GM13977 (cell line): ENCODE data around the gene PIK3C2B.

ENCODE experiments used
- DNase-seq: peaks from one replicate; pipeline ENCODE4 v3.0.0; 2012; ENCODE audit warnings: low spot score
- in situ Hi-C: fragments of 300-500 bp; cut with MboI; formaldehyde crosslinking; loops from one replicate; pipeline ENCODE4 v1.12.0; 2022; ENCODE audit warnings: low sequenced_read_pairs, low pct_unique_long_range_greater_than_20kb, mixed read lengths, inconsistent platforms; ENCODE audit not compliant: unreplicated experiment
- TF ChIP-seq, protein P1 (sequence below): IDR thresholded peaks from 2 replicates; pipeline ENCODE4 v1.5.1; 2012; ENCODE audit warnings: mild to moderate bottlenecking, control low read depth; ENCODE audit not compliant: insufficient read depth; ENCODE audit errors: extremely low read depth, missing control alignments

The PIK3C2B gene

DNA sequence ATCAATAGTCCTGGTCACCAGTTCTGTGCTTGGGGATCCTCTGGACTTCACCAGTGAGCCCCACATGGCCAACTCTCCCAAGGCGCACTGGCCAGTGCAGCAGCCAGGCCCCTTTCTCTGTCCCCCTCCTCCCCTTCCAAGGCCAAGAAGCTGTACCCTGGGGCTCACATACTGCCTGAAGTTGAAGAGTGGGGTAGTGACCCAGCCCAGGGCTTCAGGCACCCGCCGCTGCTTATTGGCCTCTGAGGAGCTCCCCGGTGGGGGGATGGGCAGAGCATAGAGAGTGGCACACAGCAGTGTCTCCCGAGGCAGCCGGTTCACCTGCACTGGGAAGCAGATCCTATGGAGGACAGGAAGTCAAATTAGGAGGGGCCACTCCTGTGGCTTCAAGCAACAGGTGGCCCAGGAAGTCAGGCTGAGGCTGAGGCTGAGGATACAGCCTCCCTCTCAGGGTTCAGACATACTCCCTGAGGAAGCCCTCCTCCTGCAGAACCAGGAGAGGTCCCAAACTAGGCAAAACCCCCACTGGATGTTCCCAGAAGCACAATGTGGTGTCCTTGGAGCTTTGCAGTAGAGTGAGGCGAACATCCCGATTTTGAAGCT is 44.8 kb downstream of the PIK3C2B start:
- TF ChIP-seq, protein P1, sequence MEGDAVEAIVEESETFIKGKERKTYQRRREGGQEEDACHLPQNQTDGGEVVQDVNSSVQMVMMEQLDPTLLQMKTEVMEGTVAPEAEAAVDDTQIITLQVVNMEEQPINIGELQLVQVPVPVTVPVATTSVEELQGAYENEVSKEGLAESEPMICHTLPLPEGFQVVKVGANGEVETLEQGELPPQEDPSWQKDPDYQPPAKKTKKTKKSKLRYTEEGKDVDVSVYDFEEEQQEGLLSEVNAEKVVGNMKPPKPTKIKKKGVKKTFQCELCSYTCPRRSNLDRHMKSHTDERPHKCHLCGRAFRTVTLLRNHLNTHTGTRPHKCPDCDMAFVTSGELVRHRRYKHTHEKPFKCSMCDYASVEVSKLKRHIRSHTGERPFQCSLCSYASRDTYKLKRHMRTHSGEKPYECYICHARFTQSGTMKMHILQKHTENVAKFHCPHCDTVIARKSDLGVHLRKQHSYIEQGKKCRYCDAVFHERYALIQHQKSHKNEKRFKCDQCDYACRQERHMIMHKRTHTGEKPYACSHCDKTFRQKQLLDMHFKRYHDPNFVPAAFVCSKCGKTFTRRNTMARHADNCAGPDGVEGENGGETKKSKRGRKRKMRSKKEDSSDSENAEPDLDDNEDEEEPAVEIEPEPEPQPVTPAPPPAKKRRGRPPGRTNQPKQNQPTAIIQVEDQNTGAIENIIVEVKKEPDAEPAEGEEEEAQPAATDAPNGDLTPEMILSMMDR = no peak
- in situ Hi-C loops = loop anchor here (5.0 kb wide), 1 partner anchor 53 kb away; no protein-coding TSS in a partner anchor
- DNase-seq = no peak

DNA sequence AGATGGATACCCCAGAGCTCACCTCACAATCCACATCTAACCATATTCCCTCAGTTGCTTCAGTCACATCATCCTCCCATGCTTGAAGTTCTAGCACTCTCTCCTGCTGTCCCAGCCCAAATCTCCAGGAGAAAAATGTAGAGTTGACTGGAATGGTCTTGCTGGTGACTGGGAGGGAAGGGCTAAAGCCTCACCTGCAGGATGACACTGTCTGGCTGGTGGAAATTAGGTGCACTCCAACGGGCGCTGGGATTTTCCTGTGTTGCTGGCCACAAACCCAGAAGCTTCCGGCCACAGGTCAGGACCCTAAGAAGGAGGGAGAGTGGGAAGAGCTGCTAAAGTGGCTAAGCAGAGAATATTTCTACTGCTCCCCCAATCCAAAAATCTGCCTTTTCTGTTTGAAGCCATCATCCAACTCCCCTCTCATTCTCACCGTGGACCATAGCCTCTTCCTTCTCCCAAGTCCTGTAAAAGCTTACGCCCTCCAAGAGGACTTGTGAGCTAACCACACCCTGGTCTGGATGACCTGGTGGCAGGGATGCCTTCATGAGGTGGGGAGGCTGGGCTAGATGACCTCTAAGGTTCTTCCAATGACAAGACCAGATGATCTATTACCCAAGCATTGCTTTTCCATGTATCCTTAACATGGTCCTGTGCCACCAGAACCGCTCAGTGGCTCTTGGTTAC is 45.5 kb downstream of the PIK3C2B start:
- TF ChIP-seq, protein P1 = no peak
- in situ Hi-C loops = loop anchor here (5.0 kb wide), 1 partner anchor 53 kb away; no protein-coding TSS in a partner anchor
- no peak for DNase-seq

DNA sequence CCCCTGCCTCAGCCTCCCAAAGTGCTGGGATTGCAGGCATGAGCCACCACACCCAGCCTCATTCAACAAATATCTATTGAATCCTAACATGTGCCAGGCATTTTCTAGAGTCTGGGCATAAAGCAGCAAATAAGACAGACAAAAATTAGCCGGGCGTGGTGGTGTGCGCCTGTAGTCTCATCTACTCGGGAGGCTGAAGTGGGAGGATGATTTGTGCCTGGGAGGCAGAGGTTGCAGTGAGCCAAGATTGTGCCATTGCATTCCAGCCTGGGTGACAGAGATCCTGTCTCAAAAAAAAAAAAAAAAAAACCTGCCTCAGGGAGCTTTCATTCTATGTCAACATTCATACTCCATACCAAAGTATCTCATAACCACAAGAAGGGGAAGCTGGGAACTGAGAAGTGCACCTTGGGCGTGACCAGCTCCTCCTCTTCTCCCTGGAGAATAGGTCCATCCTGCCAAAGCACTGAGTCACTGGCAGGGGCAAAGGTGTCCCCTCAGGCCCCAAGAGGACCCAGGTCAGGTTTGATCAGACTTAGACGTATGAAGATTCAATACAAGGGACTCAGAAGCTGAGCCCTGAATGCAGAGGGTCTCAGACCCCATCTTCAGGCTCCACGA is 46.2 kb downstream of the PIK3C2B start:
- in situ Hi-C loops = loop anchor here (5.0 kb wide), 1 partner anchor 54 kb away; no protein-coding TSS in a partner anchor
- DNase-seq = no peak
- TF ChIP-seq, protein P1 = no peak

DNA sequence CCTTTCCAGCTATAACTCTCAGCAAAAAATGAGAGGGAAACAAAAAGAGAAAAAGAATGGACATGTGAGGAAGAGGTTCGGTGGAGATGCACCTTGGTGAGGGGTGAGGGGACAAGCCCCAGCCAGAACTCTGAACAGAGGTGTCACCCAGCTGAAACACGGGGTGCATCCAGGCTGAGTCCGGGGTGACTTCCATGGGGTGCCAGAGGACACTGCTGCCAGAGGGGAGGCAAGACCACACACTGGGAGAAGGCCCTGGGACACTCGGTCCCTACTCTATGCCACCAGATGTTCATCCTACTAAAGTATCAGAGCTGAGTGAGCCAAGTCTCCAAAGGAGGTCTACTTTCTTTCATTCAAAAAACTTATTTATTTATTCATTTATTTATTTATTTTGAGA is 46.9 kb downstream of the PIK3C2B start:
- DNase-seq = no peak
- TF ChIP-seq, protein P1 = no peak
- in situ Hi-C loops = loop anchor here (5.0 kb wide), 1 partner anchor 55 kb away; no protein-coding TSS in a partner anchor

DNA sequence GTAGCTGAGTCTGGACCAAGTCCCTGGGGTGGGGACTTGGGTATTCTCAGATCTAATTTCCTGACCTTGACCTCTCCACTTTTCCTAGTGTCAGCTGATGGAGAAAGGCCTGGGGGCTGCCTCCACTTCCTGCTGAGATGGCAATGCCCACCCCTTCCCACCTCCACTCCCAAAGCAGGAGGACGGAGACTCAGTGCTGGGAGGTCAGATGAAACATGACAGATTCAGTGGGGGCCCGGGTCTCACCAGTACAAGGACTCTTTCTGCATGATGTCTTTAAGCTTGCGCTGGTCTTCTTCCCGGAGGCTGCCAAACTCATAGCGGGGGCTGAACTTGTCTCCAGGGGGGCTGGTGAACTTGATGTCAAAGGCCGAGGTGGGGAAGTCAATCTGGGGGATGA is 47.4 kb downstream of the PIK3C2B start:
- in situ Hi-C loops = loop anchor here (5.0 kb wide), 1 partner anchor 55 kb away; no protein-coding TSS in a partner anchor
- TF ChIP-seq, protein P1 = no peak

DNA sequence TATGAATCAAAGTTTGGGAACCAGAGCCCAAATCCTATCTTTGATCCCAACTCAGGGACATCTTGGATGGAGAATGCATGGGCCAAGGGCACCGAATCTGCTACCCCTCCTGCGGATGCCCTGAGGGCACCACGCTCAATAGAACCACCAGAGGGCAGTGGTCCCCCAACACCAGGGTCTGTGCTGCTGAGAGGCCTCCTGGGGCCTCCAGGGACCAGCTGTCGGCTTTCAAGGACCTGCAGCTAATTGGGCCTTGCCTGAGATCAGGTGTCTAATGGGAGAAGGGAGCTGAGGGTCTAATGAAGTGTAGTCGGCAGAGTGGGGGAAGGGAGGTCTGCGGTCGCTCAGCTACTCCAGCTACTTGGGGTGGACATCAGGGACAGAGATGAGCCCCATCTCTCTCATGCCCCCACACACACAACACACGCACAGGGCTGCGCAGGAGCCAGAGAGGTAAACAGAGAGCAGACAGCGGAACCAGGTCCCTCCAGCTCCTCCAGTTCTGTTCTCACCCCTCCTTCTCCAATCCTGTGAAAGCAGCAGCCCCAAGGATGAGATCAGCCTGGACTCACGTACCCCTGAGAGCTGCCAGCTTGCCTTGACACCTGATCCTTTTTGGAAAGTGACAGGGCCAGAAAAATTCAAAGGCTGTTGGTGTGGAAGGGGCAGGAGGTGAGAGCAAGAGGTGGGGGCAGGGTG is 48.0 kb downstream of the PIK3C2B start:
- TF ChIP-seq, protein P1 = peak; percentile 95
- peak; percentile 85 for DNase-seq
- in situ Hi-C loops = loop anchor here (5.0 kb wide), 1 partner anchor 56 kb away; no protein-coding TSS in a partner anchor

More for the DNA sequence above, 47.4 kb downstream of the PIK3C2B start:
- no peak for DNase-seq
